ENCODE data around the gene EXOC1. TPM values are rescaled to one million over a fixed set of nuclear protein-coding genes. Genes with fewer than 3 reads are reported as not detected.

EXOC1 gene
- total RNA-seq, 1 donor from 2014 or later, result 27.3 TPM

DNA sequence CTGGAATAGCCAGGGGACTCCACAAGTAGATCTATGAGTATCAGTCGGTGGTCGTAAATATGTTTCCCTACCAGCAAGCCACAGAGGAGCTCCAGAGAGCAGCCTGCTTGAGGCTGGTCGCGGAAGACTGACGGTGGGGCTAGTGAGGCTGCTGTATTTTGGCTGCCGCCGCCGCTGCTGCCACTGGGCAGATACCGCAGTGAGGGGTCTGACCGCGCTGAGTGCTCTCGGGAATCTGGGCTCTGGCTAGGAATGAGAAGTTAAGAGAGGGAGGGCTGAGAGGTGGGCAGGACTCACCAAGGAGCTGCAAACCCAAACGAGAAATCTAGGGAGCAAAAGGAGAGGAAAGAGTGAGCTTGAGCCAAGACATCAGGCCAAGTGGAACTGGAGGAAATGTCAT, 33.8 kb upstream of the EXOC1 start, which contains the start of gene EXOC1L:
EXOC1L (plus strand) TSS at position 157 of the 400 bp plus-strand sequence; CDS start at position 394, 237 bp downstream.
- Mint-ChIP-seq H3K27ac (ENCODE audit: unreplicated experiment) (no peak within 1 kb of the TSS), H3K9me3 (no peaks in the 10 kb centered on the region), H3K27me3 (ENCODE audit: low read depth) (peaks cover 27% of the 10 kb centered on the region), H3K4me1 (peaks cover 6% of the 10 kb centered on the region), H3K4me3 (peak within 1 kb of the TSS; percentile 61), H3K36me3 (ENCODE audit: low read depth) (no peaks in the 10 kb centered on the region)
- TF ChIP-seq, protein P1, sequence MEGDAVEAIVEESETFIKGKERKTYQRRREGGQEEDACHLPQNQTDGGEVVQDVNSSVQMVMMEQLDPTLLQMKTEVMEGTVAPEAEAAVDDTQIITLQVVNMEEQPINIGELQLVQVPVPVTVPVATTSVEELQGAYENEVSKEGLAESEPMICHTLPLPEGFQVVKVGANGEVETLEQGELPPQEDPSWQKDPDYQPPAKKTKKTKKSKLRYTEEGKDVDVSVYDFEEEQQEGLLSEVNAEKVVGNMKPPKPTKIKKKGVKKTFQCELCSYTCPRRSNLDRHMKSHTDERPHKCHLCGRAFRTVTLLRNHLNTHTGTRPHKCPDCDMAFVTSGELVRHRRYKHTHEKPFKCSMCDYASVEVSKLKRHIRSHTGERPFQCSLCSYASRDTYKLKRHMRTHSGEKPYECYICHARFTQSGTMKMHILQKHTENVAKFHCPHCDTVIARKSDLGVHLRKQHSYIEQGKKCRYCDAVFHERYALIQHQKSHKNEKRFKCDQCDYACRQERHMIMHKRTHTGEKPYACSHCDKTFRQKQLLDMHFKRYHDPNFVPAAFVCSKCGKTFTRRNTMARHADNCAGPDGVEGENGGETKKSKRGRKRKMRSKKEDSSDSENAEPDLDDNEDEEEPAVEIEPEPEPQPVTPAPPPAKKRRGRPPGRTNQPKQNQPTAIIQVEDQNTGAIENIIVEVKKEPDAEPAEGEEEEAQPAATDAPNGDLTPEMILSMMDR (conservative IDR thresholded peaks at IDR 0.05), result no peak
- DNase-seq (ENCODE audit: low read depth, low spot score), result peak; percentile 35

DNA sequence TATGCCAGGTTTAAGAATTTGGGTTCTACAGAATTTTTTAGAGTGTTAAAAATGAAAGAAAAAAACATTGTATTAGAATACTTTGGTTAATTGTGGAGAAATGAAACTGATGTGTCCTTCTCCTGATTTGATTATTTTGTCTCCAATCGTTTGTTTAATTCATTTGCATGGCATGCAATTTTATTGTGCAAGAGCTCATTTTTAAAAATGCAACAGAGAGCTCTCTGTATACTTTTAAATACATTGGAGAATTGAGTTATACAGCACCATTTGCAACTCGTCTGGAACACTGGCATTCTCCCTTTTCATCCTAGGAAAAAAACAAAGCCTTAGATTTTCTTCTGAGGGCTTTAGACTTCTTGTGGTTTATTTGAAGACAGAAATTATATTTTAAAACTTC, 33.2 kb upstream of the EXOC1 start:
- Mint-ChIP-seq H3K27ac (ENCODE audit: unreplicated experiment) (no peak overlapping the region), H3K36me3 (ENCODE audit: low read depth) (no peaks in the 10 kb centered on the region), H3K9me3 (no peaks in the 10 kb centered on the region), H3K4me3 (no peak overlapping the region), H3K27me3 (ENCODE audit: low read depth) (peaks cover 27% of the 10 kb centered on the region), H3K4me1 (peaks cover 6% of the 10 kb centered on the region)
- DNase-seq (ENCODE audit: low read depth, low spot score), result no peak
- TF ChIP-seq, protein P1 (conservative IDR thresholded peaks at IDR 0.05), result no peak

DNA sequence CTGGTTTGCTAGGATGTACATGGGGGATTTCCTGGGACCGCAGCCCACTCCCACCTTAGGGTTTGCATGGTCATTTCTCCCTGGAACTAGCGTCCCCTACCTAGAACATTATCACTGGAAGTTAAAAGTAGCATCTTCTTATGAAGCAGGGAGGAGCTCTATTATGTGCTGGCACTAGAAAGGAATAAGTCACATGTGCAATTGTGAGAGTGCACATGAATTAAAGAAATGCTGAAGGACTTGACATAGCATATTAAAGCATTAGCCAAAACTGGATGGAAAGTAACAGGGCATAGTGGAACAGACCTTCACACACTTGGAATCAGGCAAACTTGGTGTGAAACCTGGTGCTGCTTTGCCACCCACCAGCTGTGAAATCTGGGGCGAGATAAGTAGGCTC, 31.1 kb upstream of the EXOC1 start:
- DNase-seq (ENCODE audit: low read depth, low spot score), result no peak
- H3K4me1 Mint-ChIP-seq, result peaks cover 6% of the 10 kb centered on the region
- TF ChIP-seq, protein P1 (conservative IDR thresholded peaks at IDR 0.05), result no peak
- H3K27ac Mint-ChIP-seq (ENCODE audit: unreplicated experiment), result no peak overlapping the region
- H3K36me3 Mint-ChIP-seq (ENCODE audit: low read depth), result no peaks in the 10 kb centered on the region
- no peak overlapping the region for H3K4me3 Mint-ChIP-seq
- peaks cover 33% of the 10 kb centered on the region for H3K27me3 Mint-ChIP-seq (ENCODE audit: low read depth)
- no peaks in the 10 kb centered on the region for H3K9me3 Mint-ChIP-seq

DNA sequence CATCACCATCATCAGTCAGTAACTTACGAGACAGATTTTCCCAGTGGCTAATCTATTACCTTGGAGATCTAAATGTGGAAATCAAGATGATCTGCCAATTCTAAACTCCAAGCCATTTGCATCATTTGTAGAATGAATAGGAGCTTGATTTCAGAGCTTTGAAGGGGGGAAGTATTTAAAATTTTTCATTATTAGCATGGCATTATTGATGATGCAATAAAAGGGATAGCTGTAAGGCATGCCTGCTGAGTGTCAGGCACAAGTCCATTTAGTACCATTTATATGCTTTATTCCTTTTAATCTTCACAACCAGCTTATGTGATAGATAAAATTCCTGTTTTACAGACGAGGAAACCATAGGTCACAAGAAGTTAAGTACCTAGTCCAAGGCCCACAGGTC, 28.6 kb upstream of the EXOC1 start:
- Mint-ChIP-seq H3K36me3 (ENCODE audit: low read depth) (no peaks in the 10 kb centered on the region), H3K4me1 (peaks cover under 1% of the 10 kb centered on the region), H3K4me3 (no peak overlapping the region), H3K27ac (ENCODE audit: unreplicated experiment) (no peak overlapping the region), H3K9me3 (no peaks in the 10 kb centered on the region), H3K27me3 (ENCODE audit: low read depth) (peaks cover 29% of the 10 kb centered on the region)
- DNase-seq (ENCODE audit: low read depth, low spot score), result no peak
- TF ChIP-seq, protein P1 (conservative IDR thresholded peaks at IDR 0.05), result no peak

DNA sequence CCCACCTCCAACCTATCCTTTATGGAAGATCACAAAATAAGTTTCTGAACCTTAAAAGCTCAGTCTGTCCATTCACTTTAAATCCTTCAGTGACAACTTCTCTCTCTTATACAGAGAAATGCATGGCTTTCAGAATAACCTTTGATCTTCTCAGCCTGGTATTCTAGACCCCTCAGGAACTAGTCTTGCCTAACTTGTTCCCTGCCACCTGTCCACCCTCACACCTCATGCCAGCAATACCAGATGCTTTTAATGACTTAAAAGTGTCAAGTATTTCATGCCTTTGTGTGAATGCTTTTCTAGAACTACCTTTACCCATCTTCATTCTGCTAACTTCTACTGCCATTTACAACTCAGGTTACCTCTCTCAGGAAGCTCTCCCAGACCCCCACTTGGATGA, 26.5 kb upstream of the EXOC1 start:
- Mint-ChIP-seq H3K36me3 (ENCODE audit: low read depth) (no peaks in the 10 kb centered on the region), H3K27ac (ENCODE audit: unreplicated experiment) (no peak overlapping the region), H3K27me3 (ENCODE audit: low read depth) (peaks cover 34% of the 10 kb centered on the region), H3K4me3 (no peak overlapping the region), H3K4me1 (no peaks in the 10 kb centered on the region), H3K9me3 (no peaks in the 10 kb centered on the region)
- TF ChIP-seq, protein P1 (conservative IDR thresholded peaks at IDR 0.05), result no peak
- no peak for DNase-seq (ENCODE audit: low read depth, low spot score)

DNA sequence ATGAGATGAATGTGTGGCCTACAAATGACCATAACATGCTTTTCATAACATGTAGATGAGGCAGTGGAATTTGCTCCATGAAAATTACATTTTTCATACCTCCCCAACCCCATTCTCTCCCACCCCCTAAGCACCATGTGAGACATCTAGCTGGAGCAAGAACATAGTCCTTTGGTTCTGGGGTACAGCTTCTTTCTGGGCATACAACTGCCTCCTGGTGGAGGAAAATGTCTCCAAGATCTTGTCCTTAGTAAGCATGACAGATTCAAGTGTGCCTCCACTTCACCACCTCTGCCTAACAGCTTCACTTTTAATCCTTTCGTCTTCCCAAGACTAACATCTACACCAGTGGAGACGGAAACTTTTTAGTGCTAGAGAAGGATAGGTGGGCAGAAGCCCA, 25.9 kb upstream of the EXOC1 start:
- Mint-ChIP-seq H3K36me3 (ENCODE audit: low read depth) (no peaks in the 10 kb centered on the region), H3K4me1 (no peaks in the 10 kb centered on the region), H3K27me3 (ENCODE audit: low read depth) (peaks cover 30% of the 10 kb centered on the region), H3K9me3 (no peaks in the 10 kb centered on the region), H3K4me3 (no peak overlapping the region), H3K27ac (ENCODE audit: unreplicated experiment) (no peak overlapping the region)
- TF ChIP-seq, protein P1 (conservative IDR thresholded peaks at IDR 0.05), result no peak
- no peak for DNase-seq (ENCODE audit: low read depth, low spot score)

All from neural crest cell (in vitro differentiated cells).